Epithelial cell of proximal tubule (primary cell): Measurements from ENCODE around the gene TMEM86A. TPM values are rescaled to one million over a fixed set of nuclear protein-coding genes. Genes with fewer than 3 reads are reported as not detected.
"Not testable (repeated sequence)": the region's sequence is repeated elsewhere in the genome, so short reads cannot be mapped to it uniquely, and the experiment has no call there.

Source experiments
- DNase-seq: peaks from one replicate; pipeline ENCODE4 v3.0.0-alpha.2; 2011; ENCODE audit warnings: low read depth
- H3K4me3 ChIP-seq: 2 replicates; pipeline ENCODE4 v1.5.1; 2011; ENCODE audit warnings: low read depth, mild to moderate bottlenecking, low read length
- total RNA-seq: library from RNA; depleted of rRNA; stranded (reverse); fragments of >200 nt; gene quantifications from 2 replicates; pipeline ENCODE4 v1.2.3, GENCODE V29; 2015
- TF ChIP-seq, protein P1 (sequence below): conservative IDR thresholded peaks from 2 replicates; pipeline ENCODE4 v1.5.1; 2012; ENCODE audit warnings: low read depth, mild to moderate bottlenecking, low read length

The TMEM86A gene
- total RNA-seq, 1 donor from 2014 or later, result 0.92 TPM

DNA sequence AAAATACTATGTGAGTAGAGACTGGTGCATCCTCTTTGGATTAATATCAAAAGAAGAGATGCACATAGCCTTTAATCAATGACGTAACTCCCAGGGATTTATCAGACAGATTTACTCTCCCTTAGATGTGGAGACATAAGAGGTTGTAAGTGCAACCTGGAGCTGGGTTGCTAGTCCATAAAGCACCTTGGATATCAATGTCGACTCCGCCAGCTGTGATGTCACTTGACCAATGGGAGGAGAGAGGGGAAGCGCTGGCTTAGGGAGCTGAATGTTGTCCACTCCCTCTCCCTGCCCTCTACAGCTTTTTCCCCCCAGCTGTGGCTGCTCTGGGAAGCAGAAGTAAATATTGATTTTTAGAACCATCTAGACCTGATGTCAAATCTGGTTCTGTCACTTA lies 28.9 kb upstream of the TMEM86A start:
- no peak for DNase-seq
- TF ChIP-seq, protein P1, sequence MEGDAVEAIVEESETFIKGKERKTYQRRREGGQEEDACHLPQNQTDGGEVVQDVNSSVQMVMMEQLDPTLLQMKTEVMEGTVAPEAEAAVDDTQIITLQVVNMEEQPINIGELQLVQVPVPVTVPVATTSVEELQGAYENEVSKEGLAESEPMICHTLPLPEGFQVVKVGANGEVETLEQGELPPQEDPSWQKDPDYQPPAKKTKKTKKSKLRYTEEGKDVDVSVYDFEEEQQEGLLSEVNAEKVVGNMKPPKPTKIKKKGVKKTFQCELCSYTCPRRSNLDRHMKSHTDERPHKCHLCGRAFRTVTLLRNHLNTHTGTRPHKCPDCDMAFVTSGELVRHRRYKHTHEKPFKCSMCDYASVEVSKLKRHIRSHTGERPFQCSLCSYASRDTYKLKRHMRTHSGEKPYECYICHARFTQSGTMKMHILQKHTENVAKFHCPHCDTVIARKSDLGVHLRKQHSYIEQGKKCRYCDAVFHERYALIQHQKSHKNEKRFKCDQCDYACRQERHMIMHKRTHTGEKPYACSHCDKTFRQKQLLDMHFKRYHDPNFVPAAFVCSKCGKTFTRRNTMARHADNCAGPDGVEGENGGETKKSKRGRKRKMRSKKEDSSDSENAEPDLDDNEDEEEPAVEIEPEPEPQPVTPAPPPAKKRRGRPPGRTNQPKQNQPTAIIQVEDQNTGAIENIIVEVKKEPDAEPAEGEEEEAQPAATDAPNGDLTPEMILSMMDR, result no peak
- no peak overlapping the region for H3K4me3 ChIP-seq

DNA sequence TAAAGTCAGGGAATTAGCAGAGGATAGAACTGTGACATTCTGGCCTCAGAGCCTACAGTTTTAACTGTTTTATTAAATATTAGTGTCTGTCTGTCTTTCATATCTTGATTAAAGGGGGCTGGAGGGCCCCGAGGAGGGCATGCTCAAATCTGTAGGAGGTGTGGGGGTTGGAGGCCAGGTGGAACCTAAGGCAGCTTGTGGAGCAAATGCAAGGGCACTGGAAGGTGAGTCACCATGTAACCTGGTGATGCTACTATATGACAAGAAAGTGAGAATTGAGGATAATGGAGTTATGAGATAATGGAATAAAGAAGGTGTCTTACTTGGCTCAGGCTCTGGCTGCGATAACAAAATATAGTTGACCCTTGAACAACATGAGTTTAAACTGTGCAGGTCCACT lies 27.3 kb upstream of the TMEM86A start:
- no peak overlapping the region for H3K4me3 ChIP-seq
- TF ChIP-seq, protein P1, result no peak
- DNase-seq, result no peak

DNA sequence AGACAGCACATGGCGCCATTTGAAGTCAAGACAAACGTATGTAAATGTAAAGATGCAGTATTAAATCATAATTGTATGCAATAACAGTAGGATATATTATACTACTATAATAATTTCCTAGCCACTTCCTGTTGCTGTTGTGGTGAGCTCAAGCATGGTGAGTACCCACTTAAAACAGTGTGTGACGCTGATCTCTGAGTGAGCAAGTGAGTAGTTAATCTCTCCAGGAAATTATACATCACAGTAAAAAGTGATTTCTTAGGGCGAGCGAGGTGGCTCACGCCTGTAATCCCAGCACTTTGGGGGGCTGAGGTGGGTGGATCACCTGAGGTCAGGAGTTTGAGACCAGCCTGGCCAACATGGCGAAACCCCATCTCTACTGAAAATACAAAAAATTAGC lies 26.4 kb upstream of the TMEM86A start:
- not testable (repeated sequence) for H3K4me3 ChIP-seq, DNase-seq

DNA sequence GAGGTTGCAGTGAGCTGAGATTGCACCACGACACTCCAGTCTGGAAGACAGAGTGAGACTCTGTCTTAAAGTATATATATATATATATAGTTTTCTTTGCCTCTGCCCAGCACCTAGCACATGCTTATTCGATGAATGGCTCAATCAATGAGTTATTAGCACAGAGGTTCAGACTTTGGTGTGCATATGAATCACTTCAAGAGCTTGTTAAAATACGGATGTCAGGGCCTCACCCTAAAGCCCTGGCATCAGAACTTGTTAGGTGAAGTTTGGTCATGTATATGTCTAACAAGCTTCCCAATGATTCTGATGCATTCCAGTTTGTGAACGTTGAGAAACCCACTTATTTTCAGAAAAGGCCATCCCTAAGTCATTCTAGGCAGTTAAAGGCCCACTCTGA lies 21.8 kb upstream of the TMEM86A start:
- TF ChIP-seq, protein P1, result no peak
- H3K4me3 ChIP-seq, result no peak overlapping the region
- no peak for DNase-seq

DNA sequence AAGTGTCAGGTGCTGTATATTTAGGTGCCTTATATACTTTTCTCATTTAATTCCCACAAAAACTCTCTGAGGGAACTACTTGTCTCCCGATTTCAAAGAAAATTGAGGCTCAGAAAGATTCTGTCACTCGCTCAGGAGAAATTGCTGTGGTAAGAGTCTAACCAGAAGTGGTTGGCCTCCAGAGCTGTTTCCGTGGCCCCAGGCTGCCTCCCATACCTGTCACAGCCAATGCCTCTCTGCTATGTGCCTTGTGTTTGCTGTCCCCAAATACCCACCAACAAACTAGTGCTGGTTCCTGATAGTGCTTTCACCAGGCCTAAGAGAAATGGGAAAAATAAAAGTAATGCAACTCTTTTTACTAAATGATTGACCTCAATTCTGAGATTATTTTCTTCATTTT lies 21.0 kb upstream of the TMEM86A start:
- no peak for DNase-seq
- H3K4me3 ChIP-seq, result no peak overlapping the region
- TF ChIP-seq, protein P1, result no peak

DNA sequence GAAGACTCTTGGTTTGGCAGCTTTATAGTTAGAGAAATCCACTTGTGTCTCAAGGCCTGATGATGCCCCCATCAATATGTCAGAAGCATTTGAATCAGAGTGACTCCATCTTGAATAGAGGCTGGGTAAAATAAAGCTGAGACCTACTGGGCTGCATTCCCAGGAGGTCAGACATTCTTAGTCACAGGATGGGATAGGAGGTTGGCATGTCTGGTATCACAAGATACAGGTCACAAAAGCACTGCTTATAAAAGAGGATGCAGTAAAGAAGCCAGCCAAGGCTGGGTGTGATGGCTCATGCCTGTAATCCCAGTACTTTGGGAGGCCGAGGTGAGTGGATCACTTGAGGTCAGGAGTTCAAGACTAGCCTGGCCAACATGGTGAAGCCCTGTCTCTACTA lies 16.6 kb upstream of the TMEM86A start:
- not testable (repeated sequence) for DNase-seq

DNA sequence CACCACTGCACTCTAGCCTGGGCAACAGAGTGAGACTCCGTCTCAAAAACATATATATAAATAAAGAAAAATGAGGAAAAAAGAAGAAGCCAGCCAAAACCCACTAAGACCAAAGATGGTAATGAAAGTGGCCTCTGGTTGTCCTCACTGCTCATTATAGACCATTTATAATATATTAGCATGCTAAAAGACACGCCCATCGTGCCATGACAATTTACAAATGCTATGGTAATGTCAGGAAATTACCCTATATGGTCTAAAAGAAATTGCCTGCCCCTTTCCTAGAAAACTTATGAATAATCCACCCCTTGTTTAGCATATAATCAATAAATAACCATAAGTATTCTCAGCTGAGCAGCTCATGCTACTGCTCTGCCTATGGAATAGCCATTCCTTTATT lies 16.1 kb upstream of the TMEM86A start:
- no peak overlapping the region for H3K4me3 ChIP-seq
- TF ChIP-seq, protein P1, result no peak
- DNase-seq, result no peak

More for the DNA sequence above, 16.6 kb upstream of the TMEM86A start:
- not testable (repeated sequence) for H3K4me3 ChIP-seq

DNA sequence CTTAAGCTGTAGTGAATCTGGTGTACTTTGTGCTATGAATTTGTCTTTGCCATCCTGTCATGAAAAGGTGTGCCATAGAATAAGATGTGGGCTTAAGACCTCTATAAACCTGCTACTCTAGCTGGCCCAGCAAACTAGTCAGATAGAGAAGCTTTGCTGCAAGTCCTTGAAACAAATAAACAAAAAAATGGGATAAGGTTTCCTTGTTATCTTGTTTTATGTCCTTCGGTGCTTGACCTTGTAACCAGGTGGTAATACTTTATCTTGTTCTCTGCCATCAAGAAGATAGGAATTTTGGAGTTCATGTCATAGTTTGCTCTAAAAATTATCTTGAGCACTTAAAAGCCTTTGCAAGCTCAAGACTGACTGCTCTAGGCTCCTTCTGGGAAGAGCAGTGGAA lies 14.3 kb upstream of the TMEM86A start:
- no peak overlapping the region for H3K4me3 ChIP-seq
- no peak for DNase-seq
- TF ChIP-seq, protein P1, result no peak

DNA sequence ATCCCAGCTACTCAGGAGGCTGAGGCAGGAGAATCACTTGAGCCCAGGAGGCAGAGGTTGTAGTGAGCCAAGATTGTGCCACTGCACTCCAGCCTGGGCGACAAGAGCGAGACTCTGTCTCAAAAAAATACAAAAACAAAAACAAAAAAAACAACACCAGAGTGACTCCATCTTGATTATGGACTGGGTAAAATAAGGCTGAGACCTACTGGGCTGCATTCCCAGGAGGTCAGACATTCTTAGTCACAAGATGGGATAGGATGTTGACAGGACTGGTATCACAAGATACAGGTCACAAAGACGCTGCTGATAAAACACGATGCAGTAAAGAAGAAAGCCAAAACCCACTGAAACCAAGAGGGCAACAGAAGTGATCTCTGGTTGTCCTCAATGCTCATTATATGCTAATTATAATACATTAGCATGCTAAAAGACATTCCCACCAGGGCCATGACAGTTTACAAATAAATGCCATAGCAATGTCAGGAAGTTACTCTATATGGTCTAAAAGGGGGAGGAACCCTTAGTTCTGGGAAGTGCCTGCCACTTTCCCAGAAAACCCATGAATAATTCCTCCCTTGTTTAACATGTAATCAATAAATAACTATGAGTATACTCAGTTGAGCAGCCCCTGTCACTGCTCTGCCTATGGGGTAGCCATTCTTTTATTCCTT lies 7.0 kb upstream of the TMEM86A start:
- DNase-seq, H3K4me3 ChIP-seq: not testable (repeated sequence)
